Fibroblast of mammary gland (primary cell): ENCODE measurements around the gene CACNB4.

ENCODE experiments used
- DNase-seq: peaks from one replicate; pipeline ENCODE4 v3.0.0-alpha.2; 2010; ENCODE audit warnings: low read depth
- H3K4me3 ChIP-seq: 2 replicates; pipeline ENCODE4 v1.5.1; 2011; ENCODE audit warnings: low read depth, mild to moderate bottlenecking, low read length, moderate library complexity; ENCODE audit not compliant: control insufficient read depth
- TF ChIP-seq, protein P1 (sequence below): conservative IDR thresholded peaks from 2 replicates; pipeline ENCODE4 v1.5.1; 2011; ENCODE audit warnings: low read depth, low read length, inconsistent platforms; ENCODE audit not compliant: control insufficient read depth, insufficient read depth

CACNB4 gene

DNA sequence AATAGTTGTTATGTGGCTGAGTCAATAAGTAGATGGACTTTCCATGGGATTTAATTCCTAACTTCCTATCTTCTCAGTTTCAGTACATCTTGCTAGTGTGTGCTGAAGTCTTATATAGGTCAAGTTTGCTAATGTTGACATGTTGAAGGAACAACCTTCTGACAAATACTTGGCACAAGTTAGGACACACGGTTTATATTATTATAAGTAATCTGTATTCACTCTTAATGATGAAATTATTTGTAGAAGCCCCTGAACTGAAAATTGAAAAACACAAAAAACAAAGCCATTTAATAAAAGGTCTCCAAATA is 289.8 kb downstream of the CACNB4 start:
- TF ChIP-seq, protein P1, sequence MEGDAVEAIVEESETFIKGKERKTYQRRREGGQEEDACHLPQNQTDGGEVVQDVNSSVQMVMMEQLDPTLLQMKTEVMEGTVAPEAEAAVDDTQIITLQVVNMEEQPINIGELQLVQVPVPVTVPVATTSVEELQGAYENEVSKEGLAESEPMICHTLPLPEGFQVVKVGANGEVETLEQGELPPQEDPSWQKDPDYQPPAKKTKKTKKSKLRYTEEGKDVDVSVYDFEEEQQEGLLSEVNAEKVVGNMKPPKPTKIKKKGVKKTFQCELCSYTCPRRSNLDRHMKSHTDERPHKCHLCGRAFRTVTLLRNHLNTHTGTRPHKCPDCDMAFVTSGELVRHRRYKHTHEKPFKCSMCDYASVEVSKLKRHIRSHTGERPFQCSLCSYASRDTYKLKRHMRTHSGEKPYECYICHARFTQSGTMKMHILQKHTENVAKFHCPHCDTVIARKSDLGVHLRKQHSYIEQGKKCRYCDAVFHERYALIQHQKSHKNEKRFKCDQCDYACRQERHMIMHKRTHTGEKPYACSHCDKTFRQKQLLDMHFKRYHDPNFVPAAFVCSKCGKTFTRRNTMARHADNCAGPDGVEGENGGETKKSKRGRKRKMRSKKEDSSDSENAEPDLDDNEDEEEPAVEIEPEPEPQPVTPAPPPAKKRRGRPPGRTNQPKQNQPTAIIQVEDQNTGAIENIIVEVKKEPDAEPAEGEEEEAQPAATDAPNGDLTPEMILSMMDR, result no peak
- no peak overlapping the region for H3K4me3 ChIP-seq
- no peak for DNase-seq

DNA sequence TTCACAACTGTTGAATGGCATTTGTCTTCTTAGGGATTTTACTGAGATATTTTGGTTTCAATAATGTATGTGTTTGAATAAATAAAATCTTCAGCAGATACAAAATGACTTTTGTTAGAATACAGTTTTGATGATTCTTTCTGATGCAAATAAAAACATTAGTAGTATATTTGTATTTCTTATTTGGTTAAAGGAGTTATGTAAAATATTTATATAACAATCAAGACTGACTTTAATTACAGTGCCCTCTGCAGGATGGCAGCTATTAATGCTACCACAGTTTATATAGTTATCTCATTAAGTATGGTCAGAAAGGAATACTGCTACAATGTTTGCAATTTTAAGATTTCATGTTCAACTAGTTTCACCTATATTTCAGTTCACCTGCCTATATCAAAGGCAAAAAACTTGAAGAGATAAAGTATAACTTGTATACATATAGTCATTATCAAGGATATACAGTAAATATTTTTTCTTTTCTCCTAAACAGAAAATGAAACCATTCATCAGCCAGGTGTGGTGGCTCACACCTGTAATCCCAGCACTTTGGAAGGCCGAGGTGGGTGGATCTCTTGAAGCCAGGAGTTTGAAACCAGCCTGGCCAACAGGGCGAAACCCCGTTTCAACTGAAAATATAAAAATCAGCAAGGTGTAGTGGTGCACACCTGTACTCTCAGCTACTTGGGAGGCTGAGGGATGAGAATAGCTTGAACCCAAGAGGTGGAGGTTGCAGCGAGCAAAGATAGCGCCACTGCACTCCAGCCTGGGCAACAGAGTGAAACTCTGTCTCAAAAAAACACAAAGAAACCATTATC is 290.4 kb downstream of the CACNB4 start:
- no peak overlapping the region for H3K4me3 ChIP-seq
- TF ChIP-seq, protein P1, result peak; percentile 51
- DNase-seq, result peak; percentile 47

DNA sequence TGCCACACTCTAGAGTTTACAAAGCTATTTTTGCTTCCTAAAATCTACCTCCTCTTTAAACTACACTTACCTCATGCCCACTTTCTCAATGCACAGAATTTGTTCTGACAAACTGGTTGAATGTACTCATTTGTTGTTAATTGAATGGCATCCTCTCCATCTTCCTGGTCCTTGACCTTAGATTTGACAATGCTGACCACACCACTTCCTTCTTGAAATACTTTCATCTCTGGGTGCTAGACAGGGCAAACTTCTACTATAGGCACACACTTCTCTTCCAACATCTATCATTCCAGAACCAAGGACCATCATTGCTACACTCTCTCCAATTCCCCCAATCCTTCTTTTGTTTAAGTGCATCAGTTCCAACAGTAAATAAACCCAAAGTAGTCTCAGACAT is 292.9 kb downstream of the CACNB4 start:
- DNase-seq, result no peak
- TF ChIP-seq, protein P1, result no peak
- no peak overlapping the region for H3K4me3 ChIP-seq

DNA sequence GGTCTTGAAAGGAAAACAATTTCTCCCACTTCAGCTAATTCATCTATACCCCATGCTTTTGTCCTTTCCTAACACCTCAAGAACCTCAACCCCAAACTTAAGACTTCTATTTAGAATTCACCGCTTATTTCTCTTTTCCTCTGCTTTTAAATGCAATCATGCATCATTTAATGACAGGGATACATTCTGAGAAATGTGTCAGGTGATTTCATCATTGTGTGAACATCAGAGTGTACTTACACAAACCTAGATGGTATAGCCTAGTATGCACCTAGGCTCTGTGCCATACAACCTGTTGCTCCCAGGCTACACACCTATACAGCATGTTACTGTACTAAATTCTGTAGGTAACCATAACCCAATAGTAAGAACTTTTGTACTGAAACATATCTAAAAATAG is 293.5 kb downstream of the CACNB4 start:
- TF ChIP-seq, protein P1, result no peak
- DNase-seq, result no peak

DNA sequence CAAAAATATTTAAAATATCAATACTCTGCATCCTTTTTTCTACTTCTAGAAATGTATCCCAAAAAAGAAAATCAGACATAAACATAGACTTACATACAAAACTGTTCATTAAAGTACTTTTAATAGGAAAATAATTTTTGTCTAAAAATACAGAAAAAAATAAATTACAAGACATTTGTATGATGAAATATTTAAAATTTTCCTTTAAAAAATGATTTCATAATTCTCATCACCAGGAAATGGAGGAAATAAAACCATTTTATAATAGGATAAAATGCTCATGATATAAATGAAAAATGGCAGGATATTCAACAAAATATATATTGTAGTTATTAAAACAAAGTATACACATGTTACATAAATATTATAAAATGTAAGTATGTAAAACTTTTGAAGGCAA is 295.0 kb downstream of the CACNB4 start:
- no peak overlapping the region for H3K4me3 ChIP-seq
- DNase-seq, result no peak
- TF ChIP-seq, protein P1, result no peak

More for the DNA sequence above, 293.5 kb downstream of the CACNB4 start:
- no peak overlapping the region for H3K4me3 ChIP-seq

DNA sequence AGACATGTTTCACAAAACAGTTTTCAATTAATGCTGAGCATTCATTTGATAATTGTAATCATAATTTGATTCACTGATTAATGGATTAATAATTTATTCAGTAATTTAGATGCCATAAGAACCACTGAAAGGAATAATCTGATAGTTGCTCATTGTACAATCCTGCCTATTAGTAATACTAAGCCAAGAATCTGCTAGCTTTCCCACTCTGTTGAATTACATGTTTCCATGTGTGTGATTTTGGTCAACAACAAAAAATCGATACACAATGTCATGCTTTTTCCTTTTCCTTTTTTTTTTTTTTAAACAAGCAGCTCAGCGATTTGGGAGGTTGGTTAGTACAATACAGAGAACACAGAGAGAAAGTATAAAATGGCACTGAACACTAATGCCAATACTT is 296.5 kb downstream of the CACNB4 start:
- no peak for DNase-seq
- TF ChIP-seq, protein P1, result no peak
- no peak overlapping the region for H3K4me3 ChIP-seq
